ENCODE measurements around the gene TMEM126A. TPM values are rescaled to one million over a fixed set of nuclear protein-coding genes. Genes with fewer than 3 reads are reported as not detected.
"Not testable (repeated sequence)": the region's sequence is repeated elsewhere in the genome, so short reads cannot be mapped to it uniquely, and the experiment has no call there.

TMEM126A gene
- total RNA-seq, 1 donor from 2014 or later = 47.2 TPM

DNA sequence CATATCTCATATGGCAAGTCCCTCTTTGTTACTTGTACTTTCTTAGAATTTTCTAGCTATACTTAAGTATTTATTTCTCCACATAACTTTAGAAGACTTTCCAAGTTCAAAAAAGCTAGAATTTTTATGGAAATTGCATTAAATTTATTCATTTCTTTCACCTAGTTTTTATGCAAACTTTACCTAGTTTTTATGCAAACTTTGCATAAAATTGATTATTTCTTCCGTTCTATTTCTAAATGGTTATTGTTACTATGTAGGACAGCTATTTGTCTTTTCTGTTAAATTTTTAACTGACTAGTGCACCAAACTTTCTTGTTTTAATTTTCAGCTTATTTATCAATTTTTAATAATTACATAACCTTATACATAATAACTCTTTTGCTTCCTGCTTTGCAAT, 20.4 kb downstream of the TMEM126A start:
- H3K9ac ChIP-seq (ENCODE audit: low read length) = no peak overlapping the region
- FAIRE-seq (no peak), DNase-seq (ENCODE audit: low read depth) (no peak)
- H3K79me2 ChIP-seq (ENCODE audit: insufficient read depth, low read length) = peaks cover 17% of the 10 kb centered on the region
- H3K27ac ChIP-seq (ENCODE audit: low read depth, low read length) = no peak overlapping the region
- Mint-ChIP-seq H3K27me3 (ENCODE audit: low read depth, unreplicated experiment) (no peaks in the 10 kb centered on the region), H3K4me3 (ENCODE audit: unreplicated experiment) (no peak overlapping the region), H3K36me3 (ENCODE audit: low read depth, unreplicated experiment) (peaks cover 1% of the 10 kb centered on the region), H3K9me3 (ENCODE audit: unreplicated experiment) (no peaks in the 10 kb centered on the region), H3K27ac (ENCODE audit: unreplicated experiment) (no peak overlapping the region), H3K4me1 (ENCODE audit: low read depth, unreplicated experiment) (no peaks in the 10 kb centered on the region)
- no peak overlapping the region for H3K4me2 ChIP-seq (ENCODE audit: low read length)
- H3K36me3 ChIP-seq (ENCODE audit: insufficient read depth, low read length) = no peaks in the 10 kb centered on the region
- peaks cover 13% of the 10 kb centered on the region for H4K20me1 ChIP-seq (ENCODE audit: insufficient read depth, low read length)
- TF ChIP-seq, protein P1, sequence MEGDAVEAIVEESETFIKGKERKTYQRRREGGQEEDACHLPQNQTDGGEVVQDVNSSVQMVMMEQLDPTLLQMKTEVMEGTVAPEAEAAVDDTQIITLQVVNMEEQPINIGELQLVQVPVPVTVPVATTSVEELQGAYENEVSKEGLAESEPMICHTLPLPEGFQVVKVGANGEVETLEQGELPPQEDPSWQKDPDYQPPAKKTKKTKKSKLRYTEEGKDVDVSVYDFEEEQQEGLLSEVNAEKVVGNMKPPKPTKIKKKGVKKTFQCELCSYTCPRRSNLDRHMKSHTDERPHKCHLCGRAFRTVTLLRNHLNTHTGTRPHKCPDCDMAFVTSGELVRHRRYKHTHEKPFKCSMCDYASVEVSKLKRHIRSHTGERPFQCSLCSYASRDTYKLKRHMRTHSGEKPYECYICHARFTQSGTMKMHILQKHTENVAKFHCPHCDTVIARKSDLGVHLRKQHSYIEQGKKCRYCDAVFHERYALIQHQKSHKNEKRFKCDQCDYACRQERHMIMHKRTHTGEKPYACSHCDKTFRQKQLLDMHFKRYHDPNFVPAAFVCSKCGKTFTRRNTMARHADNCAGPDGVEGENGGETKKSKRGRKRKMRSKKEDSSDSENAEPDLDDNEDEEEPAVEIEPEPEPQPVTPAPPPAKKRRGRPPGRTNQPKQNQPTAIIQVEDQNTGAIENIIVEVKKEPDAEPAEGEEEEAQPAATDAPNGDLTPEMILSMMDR (IDR thresholded peaks at IDR 0.05; ENCODE audit: insufficient read depth, low read depth, low read length) = no peak
- TF ChIP-seq EZH2 (IDR thresholded peaks at IDR 0.05; ENCODE audit: insufficient read depth, low read length) = no peak
- no peak overlapping the region for H2AFZ ChIP-seq (ENCODE audit: low read depth, low read length)
- H3K4me1 ChIP-seq (ENCODE audit: insufficient read depth, low read length) = peaks cover 6% of the 10 kb centered on the region
- no peaks in the 10 kb centered on the region for H3K9me3 ChIP-seq (ENCODE audit: insufficient read depth, low read depth, low read length)
- no peak overlapping the region for H3K4me3 ChIP-seq (ENCODE audit: insufficient read depth, low read depth, low read length)
- H3K27me3 ChIP-seq (ENCODE audit: insufficient read depth, low read length) = no peaks in the 10 kb centered on the region

DNA sequence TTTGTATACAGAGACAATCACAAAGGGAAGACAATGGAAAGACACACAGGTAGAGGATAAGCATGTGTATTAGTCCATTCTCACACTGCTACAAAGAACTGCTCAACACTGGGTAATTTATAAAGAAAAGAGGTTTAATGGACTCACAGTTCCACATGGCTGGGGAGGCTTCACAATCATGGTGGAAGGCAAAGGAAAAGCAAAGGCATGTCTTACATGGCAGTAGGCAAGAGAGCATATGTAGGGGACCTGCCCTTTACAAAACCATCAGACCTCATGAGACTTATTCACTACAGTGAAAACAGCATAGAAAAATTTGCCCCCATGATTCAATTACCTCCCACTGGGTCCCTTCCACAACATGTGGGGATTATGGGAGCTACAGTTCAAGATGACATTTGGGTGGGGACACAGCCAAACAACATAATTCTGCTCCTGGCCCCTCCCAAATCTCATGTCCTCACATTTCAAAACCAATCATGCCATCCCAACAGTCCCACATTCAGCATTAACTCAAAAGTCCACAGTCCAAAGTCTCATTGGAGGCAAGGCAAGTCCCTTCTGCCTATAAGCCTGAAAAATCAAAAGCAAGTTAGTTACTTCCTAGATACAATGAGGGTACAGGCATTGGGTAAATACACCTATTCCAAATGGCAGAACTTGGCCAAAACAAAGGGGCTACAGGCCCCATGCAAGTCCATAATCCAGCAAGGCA, 23.3 kb downstream of the TMEM126A start:
- not testable (repeated sequence) for H3K9ac ChIP-seq (ENCODE audit: low read length); H3K4me3 ChIP-seq (ENCODE audit: insufficient read depth, low read depth, low read length); H3K9me3 Mint-ChIP-seq (ENCODE audit: unreplicated experiment); H3K4me2 ChIP-seq (ENCODE audit: low read length); H3K27me3 ChIP-seq (ENCODE audit: insufficient read depth, low read length); H3K36me3 ChIP-seq (ENCODE audit: insufficient read depth, low read length); H3K36me3 Mint-ChIP-seq (ENCODE audit: low read depth, unreplicated experiment); H4K20me1 ChIP-seq (ENCODE audit: insufficient read depth, low read length); DNase-seq (ENCODE audit: low read depth); H3K27me3 Mint-ChIP-seq (ENCODE audit: low read depth, unreplicated experiment); H3K9me3 ChIP-seq (ENCODE audit: insufficient read depth, low read depth, low read length); H3K4me1 Mint-ChIP-seq (ENCODE audit: low read depth, unreplicated experiment); H3K4me3 Mint-ChIP-seq (ENCODE audit: unreplicated experiment); H3K27ac Mint-ChIP-seq (ENCODE audit: unreplicated experiment); H2AFZ ChIP-seq (ENCODE audit: low read depth, low read length); H3K79me2 ChIP-seq (ENCODE audit: insufficient read depth, low read length); H3K27ac ChIP-seq (ENCODE audit: low read depth, low read length); FAIRE-seq; H3K4me1 ChIP-seq (ENCODE audit: insufficient read depth, low read length)

DNA sequence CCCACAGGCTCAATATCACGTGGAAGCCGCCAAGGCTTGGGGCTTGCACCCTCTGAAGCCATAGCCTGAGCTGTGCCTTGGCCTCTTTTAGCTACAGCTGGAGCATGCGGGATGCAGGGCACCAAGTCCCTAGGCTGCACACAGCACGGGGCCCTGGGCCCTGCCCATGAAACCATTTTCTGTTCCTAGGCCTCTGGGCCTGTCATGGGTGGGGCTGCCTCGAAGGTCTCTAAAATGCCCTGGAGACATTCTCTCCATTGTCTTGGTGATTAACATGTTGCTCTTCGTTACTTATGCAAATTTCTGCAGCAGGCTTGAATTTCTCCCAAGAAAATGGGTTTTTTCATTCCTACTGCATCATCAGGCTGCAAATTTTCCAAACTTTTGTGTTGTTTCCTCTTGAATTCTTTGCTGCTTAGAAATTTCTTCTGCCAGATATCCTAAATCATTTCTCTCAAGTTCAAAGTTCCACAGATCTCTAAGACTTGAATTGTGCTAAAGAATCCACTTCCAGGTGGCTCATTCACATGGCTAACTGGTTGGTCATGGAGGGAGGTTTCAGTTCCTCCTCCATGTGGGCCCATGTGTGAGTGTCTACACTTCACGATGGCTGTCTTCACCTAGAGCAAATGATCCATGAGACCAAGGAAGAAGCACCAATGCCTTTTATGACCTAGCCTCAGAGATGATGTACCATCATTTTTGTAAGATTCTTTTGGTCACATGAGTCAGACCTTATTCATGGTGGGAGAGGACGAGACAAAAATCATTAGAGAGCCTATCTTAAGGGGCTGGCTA, 24.5 kb downstream of the TMEM126A start:
- Mint-ChIP-seq H3K36me3 (ENCODE audit: low read depth, unreplicated experiment) (peaks cover 1% of the 10 kb centered on the region), H3K4me1 (ENCODE audit: low read depth, unreplicated experiment) (no peaks in the 10 kb centered on the region), H3K27me3 (ENCODE audit: low read depth, unreplicated experiment) (peaks cover 3% of the 10 kb centered on the region), H3K9me3 (ENCODE audit: unreplicated experiment) (peaks cover 7% of the 10 kb centered on the region), H3K4me3 (ENCODE audit: unreplicated experiment) (no peak overlapping the region), H3K27ac (ENCODE audit: unreplicated experiment) (no peak overlapping the region)
- DNase-seq (ENCODE audit: low read depth) (no peak), FAIRE-seq (no peak)
- TF ChIP-seq, protein P1 (IDR thresholded peaks at IDR 0.05; ENCODE audit: insufficient read depth, low read depth, low read length) = no peak
- TF ChIP-seq EZH2 (IDR thresholded peaks at IDR 0.05; ENCODE audit: insufficient read depth, low read length) = no peak
- Histone ChIP-seq H3K4me1 (ENCODE audit: insufficient read depth, low read length) (no peaks in the 10 kb centered on the region), H4K20me1 (ENCODE audit: insufficient read depth, low read length) (no peaks in the 10 kb centered on the region), H3K27me3 (ENCODE audit: insufficient read depth, low read length) (no peaks in the 10 kb centered on the region), H3K36me3 (ENCODE audit: insufficient read depth, low read length) (no peaks in the 10 kb centered on the region), H3K9me3 (ENCODE audit: insufficient read depth, low read depth, low read length) (no peaks in the 10 kb centered on the region), H3K27ac (ENCODE audit: low read depth, low read length) (no peak overlapping the region), H3K9ac (ENCODE audit: low read length) (no peak overlapping the region), H3K79me2 (ENCODE audit: insufficient read depth, low read length) (no peaks in the 10 kb centered on the region), H3K4me3 (ENCODE audit: insufficient read depth, low read depth, low read length) (no peak overlapping the region), H2AFZ (ENCODE audit: low read depth, low read length) (no peak overlapping the region), H3K4me2 (ENCODE audit: low read length) (no peak overlapping the region)

All from astrocyte (in vitro differentiated cells and primary cell).